A549 (cell line): Measurements from ENCODE around the gene IGF2R. TPM values are rescaled to one million over a fixed set of nuclear protein-coding genes. Genes with fewer than 3 reads are reported as not detected.

ENCODE experiments used
- ATAC-seq, 2 experiments: fragments of 200-7000 bp in 1 of 2; fragments of >200 bp in 1 of 2; cut with Nextera tagmentation in 1 of 2; cut with Tn5 transposase in 1 of 2; 3 replicates each; pipeline versions ENCODE4 v1.8.0 to v1.9.1; 2018 to 2020; ENCODE audit warnings: mild to moderate bottlenecking in 1 of 2, moderate library complexity in 1 of 2
- CTCF ChIA-PET: fragments of 300-600 bp; sonication (Branson Sonifier 250); formaldehyde crosslinking; extraction: SDS; loops from one replicate; lab custom pipeline; 2021; ENCODE audit warnings: antibody characterized with exemption, inconsistent platforms; lab: Yijun Ruan, JAX
- POLR2A ChIA-PET: fragments of 350-600 bp; formaldehyde crosslinking; extraction: SDS; loops from one replicate; lab custom pipeline; 2021; ENCODE audit warnings: antibody characterized with exemption, inconsistent platforms; lab: Yijun Ruan, JAX
- DNase-seq, 2 experiments: peaks; one replicate each; pipeline versions ENCODE4 v3.0.0 to v3.0.0-alpha.2; 2011 to 2016; ENCODE audit warnings: low read depth in 1 of 2, low spot score in 1 of 2
- FAIRE-seq: peaks from 2 replicates; lab custom pipeline; 2011; peaks lifted over from hg19 to GRCh38; lab: Jason Lieb, UNC
- H3K27ac ChIP-seq, 2 experiments: fragments of >200 bp; sonication (Bioruptor Twin); formaldehyde crosslinking; 3 replicates each; pipeline ENCODE4 v1.5.1; 2016 to 2017
- H3K4me1 ChIP-seq: fragments of >200 bp; sonication (Bioruptor Twin); formaldehyde crosslinking; 3 replicates; pipeline ENCODE4 v1.6.1; 2016
- H3K4me2 ChIP-seq: fragments of >200 bp; sonication (Bioruptor Twin); formaldehyde crosslinking; 3 replicates; pipeline ENCODE4 v1.6.1; 2016
- H3K4me3 ChIP-seq: fragments of >200 bp; sonication (Bioruptor Twin); formaldehyde crosslinking; 3 replicates; pipeline ENCODE4 v1.5.1; 2016
- H3K9me3 ChIP-seq: fragments of >200 bp; sonication (Bioruptor Twin); formaldehyde crosslinking; 3 replicates; pipeline ENCODE4 v1.6.1; 2016
- CBX2 ChIP-seq: fragments of 200-600 bp; sonication (generic); IDR thresholded peaks from 2 replicates; pipeline ENCODE4 v1.6.1; 2016; ENCODE audit warnings: low read depth, mild to moderate bottlenecking, borderline replicate concordance
- CEBPB ChIP-seq, 2 experiments: fragments of >200 bp in 1 of 2; sonication (Bioruptor Twin) in 1 of 2; formaldehyde crosslinking in 1 of 2; IDR thresholded peaks; 2 replicates each; pipeline ENCODE4 v1.6.1; 2012 to 2016
- CHD2 ChIP-seq: fragments of 150-350 bp; IDR thresholded peaks from 2 replicates; pipeline ENCODE4 v1.6.1; 2014; ENCODE audit warnings: low read length; ENCODE audit not compliant: partially characterized antibody
- CTCF ChIP-seq: fragments of >200 bp; sonication (Bioruptor Twin); formaldehyde crosslinking; IDR thresholded peaks from 3 replicates; pipeline ENCODE4 v1.5.1; 2016
- FOSB ChIP-seq: fragments of 250-450 bp; sonication (Bioruptor Pico); IDR thresholded peaks from 2 replicates; pipeline ENCODE4 v1.5.0; 2020; ENCODE audit warnings: mild to moderate bottlenecking, moderate library complexity
- HOXA7 ChIP-seq: fragments of 250-450 bp; sonication (Bioruptor Pico); IDR thresholded peaks from 2 replicates; pipeline ENCODE4 v1.5.0; 2020; ENCODE audit warnings: mild to moderate bottlenecking, moderate library complexity
- JUN ChIP-seq, 2 experiments: fragments of >200 bp; sonication (Bioruptor Twin); formaldehyde crosslinking; IDR thresholded peaks; 2 replicates in 1 of 2; 3 replicates in 1 of 2; pipeline ENCODE4 v1.6.1; 2016 to 2017
- KDM5A ChIP-seq: fragments of 200-600 bp; sonication (generic); IDR thresholded peaks from 2 replicates; pipeline ENCODE4 v1.6.1; 2016; ENCODE audit warnings: antibody characterized with exemption, mild to moderate bottlenecking
- MAFK ChIP-seq: fragments of 450-650 bp; IDR thresholded peaks from 2 replicates; pipeline ENCODE4 v1.6.1; 2014; ENCODE audit not compliant: partially characterized antibody
- PBX3 ChIP-seq: IDR thresholded peaks from 2 replicates; pipeline ENCODE4 v1.6.1; 2012
- PHF8 ChIP-seq: fragments of 200-600 bp; sonication (generic); IDR thresholded peaks from 2 replicates; pipeline ENCODE4 v1.6.1; 2016; ENCODE audit warnings: low read depth, mild to moderate bottlenecking, antibody characterized with exemption, moderate library complexity, borderline replicate concordance
- RAD21 ChIP-seq, 2 experiments: fragments of >200 bp in 1 of 2; sonication (Bioruptor Twin) in 1 of 2; formaldehyde crosslinking in 1 of 2; IDR thresholded peaks in 1 of 2; conservative IDR thresholded peaks in 1 of 2; 2 replicates in 1 of 2; 3 replicates in 1 of 2; pipeline ENCODE4 v1.6.1; 2012 to 2018; ENCODE audit warnings: inconsistent platforms in 1 of 2
- REST ChIP-seq: fragments of 200-600 bp; sonication (generic); IDR thresholded peaks from 2 replicates; pipeline ENCODE4 v1.6.1; 2016; ENCODE audit warnings: antibody characterized with exemption, mild to moderate bottlenecking, moderate library complexity
- RFX5 ChIP-seq: fragments of 450-650 bp; IDR thresholded peaks from 2 replicates; pipeline ENCODE4 v1.7.1; 2014; ENCODE audit warnings: antibody characterized with exemption, mild to moderate bottlenecking, moderate library complexity
- ZC3H11A ChIP-seq: fragments of 450-650 bp; IDR thresholded peaks from 2 replicates; pipeline ENCODE4 v1.6.1; 2014; ENCODE audit warnings: antibody characterized with exemption, mild to moderate bottlenecking
- ZSCAN20 ChIP-seq: fragments of 250-450 bp; sonication (Bioruptor Pico); IDR thresholded peaks from 2 replicates; pipeline ENCODE4 v1.8.0; 2022; ENCODE audit warnings: mild to moderate bottlenecking, moderate library complexity
- WGBS: methylation state at CpG from one replicate; pipeline ENCODE4 v1.1.6; 2017; ENCODE audit errors: missing lambda C conversion rate; 5-methylcytosine and 5-hydroxymethylcytosine counted together
- polyA plus RNA-seq, 4 experiments: library from polyadenylated mRNA; depleted of rRNA in 3 of 4; stranded (reverse); fragments of >200 nt; fragmentation: RNase III in 1 of 4; extraction: RNeasy Plus Mini Kit Qiagen cat#74134 plus additional on column Dnase treatment in 1 of 4; gene quantifications; 2 replicates in 3 of 4; 3 replicates in 1 of 4; pipeline ENCODE4 v1.2.3, GENCODE V29; 2011 to 2017

IGF2R gene
- polyA plus RNA-seq, 2 of the 4 experiments (the other 2 are of a cell fraction) = 17.6 to 24.9 TPM

- ATAC-seq (no peak), DNase-seq (no peak), FAIRE-seq (no peak)
- Histone ChIP-seq H3K4me1 (no peaks in the 10 kb centered on the region), H3K27ac (no peak overlapping the region), H3K4me3 (no peak overlapping the region), H3K4me2 (no peak overlapping the region), H3K9me3 (no peaks in the 10 kb centered on the region)
- POLR2A ChIA-PET = no interaction called here
- 91% methylated on average over 11 of the region's 11 CpGs for WGBS
- TF ChIP-seq FOSB (CRISPR knock-in tag) = no peak
- no peak for TF ChIP-seq KDM5A
- no peak for TF ChIP-seq CHD2
- no peak for TF ChIP-seq PBX3
- TF ChIP-seq RFX5 = no peak
- no peak for TF ChIP-seq CBX2
- no peak for TF ChIP-seq RAD21 (conservative IDR thresholded peaks at IDR 0.05 in 1 of 2, IDR thresholded peaks at IDR 0.05 in 1 of 2)
- TF ChIP-seq CEBPB (IDR thresholded peaks at IDR 0.05) = no peak
- no peak for TF ChIP-seq HOXA7
- TF ChIP-seq JUN (IDR thresholded peaks at IDR 0.05) = no peak
- no peak for TF ChIP-seq ZSCAN20 (CRISPR knock-in tag)
- no peak for TF ChIP-seq CTCF
- no peak for TF ChIP-seq ZC3H11A
- CTCF ChIA-PET = no interaction called here
These were observed 91.3 kb downstream of the IGF2R start for GRCh38 chr6:160060221-160060620.

- 95% methylated on average over 4 of the region's 4 CpGs for WGBS
- no peak overlapping the region for H3K4me3 ChIP-seq
- no peak overlapping the region for H3K4me2 ChIP-seq
- CTCF ChIA-PET = no interaction called here
- TF ChIP-seq ZSCAN20 (CRISPR knock-in tag) (no peak), PHF8 (no peak), REST (no peak), HOXA7 (no peak), RFX5 (no peak), MAFK (no peak), CEBPB (IDR thresholded peaks at IDR 0.05) (no peak)
- TF ChIP-seq, all 56 proteins: peak for 0
- ATAC-seq (no peak), DNase-seq (no peak), FAIRE-seq (no peak)
- no peaks in the 10 kb centered on the region for H3K9me3 ChIP-seq
- POLR2A ChIA-PET = no interaction called here
- no peak overlapping the region for H3K27ac ChIP-seq
- no peaks in the 10 kb centered on the region for H3K4me1 ChIP-seq
These were observed 92.1 kb downstream of the IGF2R start for GRCh38 chr6:160060920-160061447.
